K562 (cell line): ENCODE results near the gene OVOL2. TPM values are rescaled to one million over a fixed set of nuclear protein-coding genes. Genes with fewer than 3 reads are reported as not detected.
"Not testable (repeated sequence)": the region's sequence is repeated elsewhere in the genome, so short reads cannot be mapped to it uniquely, and the experiment has no call there.

Source experiments
- ATAC-seq: fragments of 200-7000 bp; cut with Tn5 transposase; 3 replicates; pipeline ENCODE4 v1.9.1; 2020; ENCODE audit warnings: moderate library complexity
- BruUV-seq: library from RNA; stranded (reverse); fragments of 400-500 nt; replicated peaks from 2 replicates; lab custom pipeline; 2021; lab: Mats Ljungman, UMichigan
- CTCF ChIA-PET: fragments of 300-600 bp; formaldehyde crosslinking; extraction: SDS; loops from one replicate; lab custom pipeline; 2021; ENCODE audit warnings: low intra/inter-chr PET ratio; lab: Yijun Ruan, JAX
- POLR2A ChIA-PET: fragments of 300-600, 350-650 bp; sonication (Branson Sonifier 250); formaldehyde crosslinking; extraction: SDS; loops from one replicate; lab custom pipeline; 2021; ENCODE audit warnings: antibody characterized with exemption, inconsistent platforms; lab: Yijun Ruan, JAX
- DNase-seq, 4 experiments: peaks; one replicate each; pipeline versions ENCODE4 v3.0.0 to v3.0.0-alpha.2; 2011 to 2018; ENCODE audit warnings: low spot score in 3 of 4, mixed read lengths in 3 of 4; ENCODE audit errors: extremely low read depth in 1 of 4
- FAIRE-seq: peaks from 2 replicates; lab custom pipeline; 2011; peaks lifted over from hg19 to GRCh38; lab: Jason Lieb, UNC
- H2AFZ ChIP-seq: 2 replicates; pipeline ENCODE4 v1.6.0; 2011; ENCODE audit warnings: low read depth, low read length, control low read depth, inconsistent platforms
- H3K27ac ChIP-seq: fragments of 200-600 bp; 3 replicates; pipeline ENCODE4 v1.8.0; 2011; ENCODE audit warnings: low read depth, mild to moderate bottlenecking, control low read depth, inconsistent platforms, low read length, moderate library complexity, mixed read lengths; ENCODE audit errors: extremely low read depth
- H3K27me3 ChIP-seq, 2 experiments: fragments of 300-600 bp in 1 of 2; 2 replicates in 1 of 2; 3 replicates in 1 of 2; pipeline versions ENCODE4 v1.6.0 to v1.8.0; 2011; ENCODE audit warnings: inconsistent platforms in 2 of 2, low read length in 2 of 2, mild to moderate bottlenecking in 1 of 2, mixed read lengths in 1 of 2, moderate library complexity in 1 of 2; ENCODE audit not compliant: control insufficient read depth in 2 of 2, insufficient read depth in 2 of 2
- H3K36me3 ChIP-seq: fragments of 300-600 bp; 3 replicates; pipeline ENCODE4 v1.8.0; 2011; ENCODE audit warnings: mild to moderate bottlenecking, low read length, inconsistent platforms; ENCODE audit not compliant: control insufficient read depth, insufficient read depth
- H3K4me1 ChIP-seq, 2 experiments: fragments of 200-600 bp in 1 of 2; replicated peaks in 1 of 2; 2 replicates in 1 of 2; 3 replicates in 1 of 2; pipeline versions ENCODE4 v1.5.1 to v1.8.0; 2011; ENCODE audit warnings: inconsistent platforms in 2 of 2, low read length in 2 of 2, mild to moderate bottlenecking in 1 of 2, mixed read lengths in 1 of 2, moderate library complexity in 1 of 2; ENCODE audit not compliant: control insufficient read depth in 2 of 2, insufficient read depth in 2 of 2
- H3K4me2 ChIP-seq: 2 replicates; pipeline ENCODE4 v1.6.1; 2011; ENCODE audit warnings: low read length, control low read depth, inconsistent platforms, mixed read lengths; ENCODE audit not compliant: insufficient read depth
- H3K4me3 ChIP-seq: fragments of 200-600 bp; sonication (generic), shearing (Covaris generic); 2 replicates; pipeline ENCODE4 v1.5.1; 2016; ENCODE audit warnings: control low read depth, inconsistent platforms
- H3K79me2 ChIP-seq: fragments of 200-600 bp; 3 replicates; pipeline ENCODE4 v1.8.0; 2011; ENCODE audit warnings: low read length, inconsistent platforms; ENCODE audit not compliant: control insufficient read depth, insufficient read depth
- H3K9ac ChIP-seq, 2 experiments: 2 replicates each; pipeline versions ENCODE4 v1.6.0 to v1.6.1; 2011; ENCODE audit warnings: low read depth in 2 of 2, low read length in 2 of 2, control low read depth in 1 of 2, inconsistent platforms in 1 of 2, mild to moderate bottlenecking in 1 of 2, mixed read lengths in 1 of 2; ENCODE audit not compliant: insufficient read depth in 1 of 2
- H3K9me1 ChIP-seq: one replicate; pipeline ENCODE4 v1.6.0; 2011; ENCODE audit warnings: inconsistent platforms, mild to moderate bottlenecking, low read length, moderate library complexity; ENCODE audit not compliant: control insufficient read depth, insufficient read depth
- H3K9me3 ChIP-seq: replicated peaks from 2 replicates; pipeline ENCODE4 v1.5.1; 2011; ENCODE audit warnings: low read depth, low read length, inconsistent platforms; ENCODE audit not compliant: control insufficient read depth, insufficient read depth
- H4K20me1 ChIP-seq: replicated peaks from 2 replicates; pipeline ENCODE4 v1.6.1; 2011; ENCODE audit warnings: low read length, inconsistent platforms, mixed read lengths; ENCODE audit not compliant: control insufficient read depth, insufficient read depth
- ARID1B ChIP-seq: fragments of 450-650 bp; IDR thresholded peaks from 2 replicates; pipeline ENCODE4 v1.6.1; 2016; ENCODE audit warnings: antibody characterized with exemption, mild to moderate bottlenecking, inconsistent platforms
- CHD1 ChIP-seq: fragments of 200-600 bp; sonication (generic); IDR thresholded peaks from one replicate; pipeline ENCODE4 v1.6.1; 2012; ENCODE audit warnings: mild to moderate bottlenecking, moderate library complexity, low read length, inconsistent platforms
- POLR3A ChIP-seq: IDR thresholded peaks from 2 replicates; pipeline ENCODE4 v1.6.1; 2011; ENCODE audit warnings: borderline replicate concordance, mild to moderate bottlenecking, moderate library complexity; ENCODE audit not compliant: insufficient read length, insufficient read depth; ENCODE audit errors: extremely low read depth
- SLC30A9 ChIP-seq: fragments of 250-450 bp; sonication (Bioruptor Pico); IDR thresholded peaks from 2 replicates; pipeline ENCODE4 v1.8.0; 2022; ENCODE audit warnings: mild to moderate bottlenecking, moderate library complexity
- SMC3 ChIP-seq: conservative IDR thresholded peaks from 2 replicates; pipeline ENCODE4 v1.6.1; 2011; ENCODE audit warnings: low read depth, low read length, improper control_type of control experiment; ENCODE audit not compliant: insufficient read depth
- TAF15 ChIP-seq: fragments of 200-400 bp; formaldehyde crosslinking; IDR thresholded peaks from 2 replicates; pipeline ENCODE4 v1.6.1; 2017; ENCODE audit warnings: mild to moderate bottlenecking, low read depth, low read length, moderate library complexity
- U2AF2 ChIP-seq: fragments of 200-400 bp; formaldehyde crosslinking; optimal IDR thresholded peaks from 2 replicates; pipeline ENCODE3; 2017; ENCODE audit warnings: low read depth, mild to moderate bottlenecking, low read length
- WGBS: fragments of 100-300 bp; shearing (Covaris generic); methylation state at CpG from one replicate; pipeline ENCODE4 v1.1.6; 2016; ENCODE audit warnings: low coverage, mixed read lengths; ENCODE audit not compliant: insufficient coverage; ENCODE audit errors: missing lambda C conversion rate; 5-methylcytosine and 5-hydroxymethylcytosine counted together
- in situ Hi-C: fragments of 300-500 bp; cut with MboI; formaldehyde crosslinking; loops from 4 replicates; pipeline ENCODE4 v1.15.0; 2018; ENCODE audit warnings: inconsistent platforms, mixed read lengths
- intact Hi-C: fragments of 100-400 bp; cut with micrococcal nuclease; formaldehyde crosslinking; loops from 2 replicates; pipeline ENCODE4 v1.14.2; 2022
- polyA plus RNA-seq, 8 experiments: library from polyadenylated mRNA; depleted of rRNA in 4 of 8; stranded (reverse) in 5 of 8; unstranded in 3 of 8; fragments of >200 nt; fragmentation: Nextera tagmentation in 2 of 8; fragmentation: Illumina TruSeq in 1 of 8; extraction: Ambion mirVana in 2 of 8; extraction: Trizol in 1 of 8; gene quantifications; 2 replicates each; pipeline versions ENCODE4 v1.2.1 to v1.2.3, GENCODE V29; 2011 to 2014; ENCODE audit warnings: inconsistent platforms in 1 of 8, missing spikeins in 1 of 8
- total RNA-seq, 7 experiments: library from RNA; depleted of rRNA in 6 of 7; stranded (reverse); fragments of >200 nt in 6 of 7; fragmentation: Illumina TruSeq in 2 of 7; extraction: Trizol in 2 of 7; gene quantifications; 2 replicates each; pipeline versions ENCODE4 v1.2.1 to v1.2.3, GENCODE V29; 2011 to 2021; ENCODE audit warnings: low replicate concordance in 1 of 7

Gene OVOL2
- total and polyA plus RNA-seq, 9 of the 15 experiments (the other 6 are each of a cell fraction or from before 2014, with no cell fraction given), result not detected

GRCh38 chr20:18087054-18087453 lies 29.3 kb upstream of the OVOL2 start:
- H3K36me3 ChIP-seq, result no peaks in the 10 kb centered on the region
- no peak overlapping the region for H3K4me3 ChIP-seq
- ATAC-seq (no peak), FAIRE-seq (no peak)
- no peak overlapping the region for H3K4me2 ChIP-seq
- intact Hi-C loops, result no loop called here
- 0% methylated on average over 5 of the region's 6 CpGs for WGBS
- no peaks in the 10 kb centered on the region for H3K9me3 ChIP-seq
- H4K20me1 ChIP-seq, result no peaks in the 10 kb centered on the region
- CTCF ChIA-PET, result no interaction called here
- no peak overlapping the region for H3K27ac ChIP-seq
- no peak for TF ChIP-seq ARID1B
- no peak for TF ChIP-seq U2AF2
- no peak for TF ChIP-seq SLC30A9
- TF ChIP-seq SMC3, result no peak
- no peak for TF ChIP-seq POLR3A
- no peak for TF ChIP-seq TAF15
- TF ChIP-seq CHD1, result no peak
- TF ChIP-seq, all 486 proteins: peak for 0
- no TSS peak for BruUV-seq
- Histone ChIP-seq H2AFZ (no peak overlapping the region), H3K4me1 (no peaks in the 10 kb centered on the region; a peak in 1 of 5 replicates), H3K9me1 (no peaks in the 10 kb centered on the region), H3K9ac (no peak overlapping the region), H3K79me2 (no peaks in the 10 kb centered on the region), H3K27me3 (peaks cover 8 to 23% of the 10 kb centered on the region in 2 experiments)
- POLR2A ChIA-PET, result no interaction called here
- DNase-seq, result no peak
- in situ Hi-C loops, result no loop called here

GRCh38 chr20:18080836-18081235 lies 23.1 kb upstream of the OVOL2 start:
- H3K9ac ChIP-seq, H2AFZ ChIP-seq, H3K79me2 ChIP-seq, H3K9me1 ChIP-seq, H3K4me2 ChIP-seq, BruUV-seq, POLR2A ChIA-PET, H3K9me3 ChIP-seq, in situ Hi-C loops, intact Hi-C loops, FAIRE-seq, H3K4me1 ChIP-seq, H3K27ac ChIP-seq, DNase-seq, H3K4me3 ChIP-seq, H3K36me3 ChIP-seq, ATAC-seq, CTCF ChIA-PET, H4K20me1 ChIP-seq: not testable (repeated sequence)
- peaks cover 4 to 19% of the 10 kb centered on the region in 2 experiments; a peak in 4 of 5 replicates for H3K27me3 ChIP-seq
- no CpG with 5 or more reads among the region's 9 CpGs for WGBS
